GM21381 (cell line): ENCODE measurements around the gene L1TD1.
"Not testable (repeated sequence)": the region's sequence is repeated elsewhere in the genome, so short reads cannot be mapped to it uniquely, and the experiment has no call there.

Source experiments
- ATAC-seq: cut with Tn5 transposase; IDR thresholded peaks from one replicate; pipeline ENCODE4 v1.9.1; 2021; ENCODE audit warnings: mild to moderate bottlenecking, moderate library complexity; ENCODE audit not compliant: unreplicated experiment

L1TD1 gene

GRCh38 chr1:62194651-62195544 is at the start of gene L1TD1:
L1TD1 (plus strand) TSS chr1:62194849; CDS start chr1:62206629, 11,780 bp downstream.
- ATAC-seq: no peak

DNA sequence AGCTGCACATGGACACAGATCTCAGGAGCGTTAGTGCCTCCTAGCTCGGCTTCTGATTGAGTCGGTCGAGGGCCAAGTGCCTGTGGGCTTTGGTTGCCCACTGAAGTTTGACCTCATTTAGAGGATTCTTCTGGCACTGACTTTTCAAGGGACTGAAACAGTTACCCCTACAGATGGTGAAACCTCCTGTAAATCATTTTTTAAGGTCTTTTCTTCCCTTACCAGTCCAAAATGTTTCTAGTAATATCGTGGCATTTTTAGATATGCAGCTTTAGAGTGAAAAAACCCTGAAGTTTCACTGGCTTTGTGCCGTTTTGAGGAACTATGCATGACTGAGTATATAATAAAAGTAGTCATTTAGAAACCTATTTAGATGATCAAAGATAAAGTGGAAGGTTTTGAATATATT is 34.7 kb upstream of the L1TD1 start:
- ATAC-seq: peak; percentile 73

DNA sequence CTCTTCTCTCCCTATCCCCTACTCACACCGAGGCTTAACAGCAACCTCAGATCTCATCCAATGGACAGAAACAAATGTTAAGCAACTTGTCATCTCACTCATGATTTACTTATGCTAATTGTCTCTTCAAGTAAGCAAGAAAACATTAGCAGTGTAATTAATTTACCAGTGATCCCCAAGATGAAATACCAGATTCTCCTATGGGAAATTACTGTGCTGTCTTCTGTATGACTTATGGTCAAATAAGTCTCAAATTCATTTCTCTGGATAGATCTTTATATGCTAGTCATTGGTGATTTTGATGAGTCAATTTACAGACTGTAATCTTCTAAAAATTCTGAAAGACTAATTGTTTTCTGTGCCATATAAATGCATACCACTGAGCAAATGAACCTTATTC is 32.9 kb upstream of the L1TD1 start:
- ATAC-seq: no peak

GRCh38 chr1:62170380-62170779 is 24.3 kb upstream of the L1TD1 start:
- ATAC-seq: not testable (repeated sequence)

DNA sequence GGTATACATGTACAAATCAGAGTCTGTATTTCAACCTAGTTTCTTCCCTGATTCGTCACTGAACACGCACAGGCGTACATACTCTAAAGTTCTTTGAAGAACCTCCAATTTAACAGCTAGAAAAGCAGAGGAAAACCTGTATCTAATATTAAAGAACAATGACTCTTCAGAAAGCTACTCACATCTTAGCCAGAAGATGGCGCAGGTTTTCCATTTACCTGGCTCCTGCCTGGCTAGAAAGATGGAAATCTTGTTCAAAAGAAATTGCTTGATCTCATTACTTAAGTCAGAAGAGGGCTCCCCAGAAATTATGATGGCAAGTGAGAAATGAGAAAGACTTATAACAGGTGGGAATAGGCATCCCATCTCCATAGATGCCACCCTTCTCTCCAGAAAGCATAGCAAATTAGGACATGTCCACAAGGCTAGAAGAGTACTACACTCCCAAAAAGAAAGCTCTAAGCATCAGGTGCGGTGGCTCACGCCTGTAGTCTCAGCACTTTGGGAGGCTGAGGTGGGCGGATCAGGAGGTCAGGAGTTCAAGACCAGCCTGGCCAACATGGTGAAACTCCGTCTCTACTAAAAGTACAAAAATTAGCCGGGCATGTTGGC is 19.0 kb upstream of the L1TD1 start:
- ATAC-seq: peak; percentile 54

DNA sequence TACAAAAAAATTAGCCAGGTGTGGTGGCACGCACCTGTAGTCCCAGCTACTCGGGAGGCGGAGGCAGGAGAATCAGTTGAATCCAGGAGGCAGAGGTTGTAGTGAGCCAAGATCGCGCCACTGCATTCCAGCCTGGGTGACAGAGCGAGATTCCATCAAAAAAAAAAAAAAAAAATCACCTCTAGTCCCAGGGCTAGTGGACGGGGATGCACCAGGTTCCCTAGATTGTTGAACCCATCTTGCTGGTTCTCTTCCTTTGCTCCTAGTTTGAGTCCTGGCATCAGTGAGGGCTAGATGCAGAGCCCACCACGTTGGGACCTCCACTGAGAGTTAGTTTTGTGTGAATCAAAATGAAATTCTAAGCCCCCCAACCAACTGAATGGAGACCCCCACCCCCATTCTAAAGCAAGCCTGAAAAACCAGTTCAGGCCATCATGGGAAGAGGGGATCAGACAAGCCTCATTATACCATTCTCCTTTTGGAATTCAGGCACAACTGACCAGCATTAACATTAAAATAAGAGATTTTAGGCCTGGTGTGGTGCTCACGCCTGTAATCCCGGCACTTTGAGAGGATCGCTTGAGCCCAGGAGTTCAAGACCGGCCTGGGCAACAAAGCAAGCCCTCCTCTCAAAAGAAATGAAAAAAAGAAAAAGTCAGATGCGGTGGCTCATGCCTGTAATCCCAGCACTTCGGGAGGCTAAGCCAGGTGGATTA is 17.9 kb upstream of the L1TD1 start:
- no peak for ATAC-seq

GRCh38 chr1:62177621-62178020 is 17.0 kb upstream of the L1TD1 start:
- no peak for ATAC-seq

- ATAC-seq: no peak
Measured at GRCh38 chr1:62178372-62178771, 16.3 kb upstream of the L1TD1 start.

- ATAC-seq: not testable (repeated sequence)
Measured at GRCh38 chr1:62180054-62180453, 14.6 kb upstream of the L1TD1 start.

- no peak for ATAC-seq
Measured at GRCh38 chr1:62180639-62181038, 14.0 kb upstream of the L1TD1 start.

GRCh38 chr1:62181532-62181931 is 13.1 kb upstream of the L1TD1 start:
- no peak for ATAC-seq

GRCh38 chr1:62182157-62182556 is 12.5 kb upstream of the L1TD1 start:
- ATAC-seq: not testable (repeated sequence)

DNA sequence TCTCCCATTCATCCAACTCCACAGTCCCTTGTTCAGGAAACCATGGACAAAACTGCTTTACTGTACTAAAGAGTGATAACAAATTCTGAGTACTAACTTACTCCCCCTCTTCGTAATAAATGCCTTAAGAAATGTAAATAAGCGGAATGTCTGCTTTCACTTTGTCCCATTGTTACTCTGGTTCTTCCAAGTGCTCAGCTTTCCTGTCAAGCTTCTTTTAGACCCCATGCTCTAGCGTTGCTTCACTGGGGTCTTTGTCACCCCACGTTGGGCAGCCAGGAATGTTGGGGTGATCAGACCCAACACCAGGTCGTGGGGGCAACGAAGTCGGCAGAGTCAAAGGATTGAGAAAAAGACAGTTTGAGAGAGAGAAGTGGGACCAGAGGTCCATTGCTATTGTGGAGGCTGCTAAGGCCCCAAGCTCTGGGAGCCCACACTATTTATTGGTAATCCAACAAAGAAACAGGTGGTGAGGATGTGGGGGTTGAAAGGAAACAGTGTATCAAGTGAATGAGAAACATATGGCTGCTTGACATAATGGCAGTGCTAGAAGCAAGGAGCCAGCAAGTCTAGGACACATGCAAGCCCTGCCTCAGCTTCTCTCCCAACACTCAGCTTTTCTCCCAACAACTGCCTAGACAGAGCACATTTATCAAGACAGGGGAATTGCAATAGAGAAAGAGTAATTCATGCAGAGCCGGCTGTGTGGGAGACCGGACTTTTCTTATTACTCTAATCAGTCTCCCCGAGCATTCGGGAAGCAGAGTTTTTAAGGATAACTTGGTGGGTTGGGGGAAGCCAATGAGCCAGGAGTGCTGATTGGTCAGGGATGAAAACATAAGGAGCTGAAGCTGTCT is 11.3 kb upstream of the L1TD1 start:
- not testable (repeated sequence) for ATAC-seq

- no peak for ATAC-seq
Measured at GRCh38 chr1:62184336-62184735, 10.3 kb upstream of the L1TD1 start.

GRCh38 chr1:62185233-62185632 is 9.4 kb upstream of the L1TD1 start:
- ATAC-seq: not testable (repeated sequence)

GRCh38 chr1:62185677-62186076 is 9.0 kb upstream of the L1TD1 start:
- no peak for ATAC-seq

GRCh38 chr1:62187548-62187947 is 7.1 kb upstream of the L1TD1 start:
- no peak for ATAC-seq

DNA sequence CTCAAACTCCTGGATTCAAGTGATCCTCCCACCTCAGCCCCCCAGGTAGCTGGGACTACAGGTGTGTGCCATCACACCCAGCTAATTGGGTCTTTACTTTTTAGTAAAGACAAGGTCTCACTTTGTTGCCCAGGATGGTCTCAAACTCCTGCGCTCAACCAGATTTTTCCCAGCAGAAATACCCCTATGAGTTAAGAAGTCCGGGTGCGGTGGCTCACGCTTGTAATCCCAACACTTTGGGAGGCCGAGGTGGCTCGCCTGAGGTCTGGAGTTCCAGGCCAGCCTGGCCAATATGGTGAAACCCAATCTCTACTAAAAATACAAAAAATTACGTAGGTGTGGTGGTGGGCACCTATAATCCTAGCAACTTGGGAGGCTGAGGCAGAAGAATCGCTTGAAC is 6.5 kb upstream of the L1TD1 start:
- no peak for ATAC-seq

DNA sequence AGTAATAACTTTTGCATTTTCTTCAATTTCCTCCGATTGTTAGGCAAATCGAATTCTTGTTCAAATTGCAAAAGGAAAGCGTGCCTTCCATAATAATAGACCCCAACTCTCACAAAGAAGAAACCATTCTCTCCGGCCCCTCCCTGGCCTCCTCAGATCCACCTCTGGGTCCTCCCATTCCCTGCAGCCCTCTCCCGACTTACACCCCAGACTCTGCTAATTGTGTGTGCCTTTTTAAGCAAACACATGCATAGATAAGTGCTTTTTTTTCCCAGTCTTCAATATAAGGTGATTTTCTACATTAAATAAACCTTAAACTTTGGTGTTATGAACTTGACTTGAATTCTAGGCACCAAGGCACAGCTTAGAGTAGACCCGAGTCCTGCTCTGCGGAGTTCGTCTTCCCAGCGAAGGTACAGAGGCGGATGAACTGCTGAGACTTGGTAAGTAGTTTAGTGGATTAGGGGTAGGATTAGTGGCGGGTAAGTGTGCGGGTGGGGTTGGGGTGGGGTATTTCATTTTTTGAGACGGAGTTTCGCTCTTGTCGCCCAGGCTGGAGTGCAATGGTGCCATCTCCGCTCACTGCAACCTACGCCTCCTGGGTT is 1.5 kb downstream of the L1TD1 start:
- no peak for ATAC-seq

DNA sequence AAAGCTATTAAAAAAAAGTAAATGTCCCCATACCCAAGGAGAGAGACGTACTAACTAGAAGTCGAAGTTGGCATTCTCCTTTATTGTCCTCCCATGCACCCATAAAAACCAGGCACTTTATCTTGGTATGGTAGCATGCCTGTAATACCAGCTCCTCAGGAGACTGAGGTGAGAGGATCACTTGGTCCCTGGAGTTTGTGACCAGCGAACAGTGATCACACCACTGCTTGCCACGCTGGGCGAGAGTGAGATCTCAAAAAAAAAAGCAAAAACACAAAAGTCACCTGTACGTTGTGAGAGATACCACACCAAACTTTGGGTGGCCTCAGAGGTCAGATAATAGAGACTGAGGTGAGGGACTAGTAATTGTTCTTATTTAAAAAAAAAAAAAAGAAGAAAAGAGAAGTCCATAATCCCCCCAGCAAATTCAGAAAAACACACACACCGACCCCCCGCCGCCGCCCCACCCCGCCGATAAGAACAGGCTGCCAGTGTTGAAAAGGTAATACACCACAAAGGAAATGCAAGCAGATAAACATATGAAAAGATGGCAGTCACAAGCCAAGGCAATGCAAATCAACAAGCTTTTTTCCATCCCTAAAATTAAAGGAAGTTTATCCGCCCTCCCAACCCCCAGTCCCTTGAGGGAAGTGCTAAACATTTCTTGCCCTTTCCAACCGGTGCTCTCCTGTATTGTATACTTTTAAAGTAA is 3.6 kb downstream of the L1TD1 start:
- no peak for ATAC-seq
